GM12864 (cell line): ENCODE results near the gene RAG2.
A peak's percentile ranks its signal among the peaks of the same experiment; 100 is the strongest.

Source experiments
- DNase-seq: peaks from one replicate; pipeline ENCODE4 v3.0.0-alpha.2; 2011; ENCODE audit warnings: low read depth
- H3K4me3 ChIP-seq: 2 replicates; pipeline ENCODE4 v1.5.1; 2011; ENCODE audit warnings: mild to moderate bottlenecking, low read depth, low read length, control low read depth
- TF ChIP-seq, protein P1 (sequence below): IDR thresholded peaks from 2 replicates; pipeline ENCODE4 v1.5.1; 2011; ENCODE audit warnings: low read depth, mild to moderate bottlenecking, moderate library complexity, low read length, control low read depth, inconsistent platforms; ENCODE audit errors: missing control alignments

RAG2 gene

GRCh38 chr11:36601155-36601554 lies 3.1 kb upstream of the RAG2 start:
- no peak overlapping the region for H3K4me3 ChIP-seq
- TF ChIP-seq, protein P1, sequence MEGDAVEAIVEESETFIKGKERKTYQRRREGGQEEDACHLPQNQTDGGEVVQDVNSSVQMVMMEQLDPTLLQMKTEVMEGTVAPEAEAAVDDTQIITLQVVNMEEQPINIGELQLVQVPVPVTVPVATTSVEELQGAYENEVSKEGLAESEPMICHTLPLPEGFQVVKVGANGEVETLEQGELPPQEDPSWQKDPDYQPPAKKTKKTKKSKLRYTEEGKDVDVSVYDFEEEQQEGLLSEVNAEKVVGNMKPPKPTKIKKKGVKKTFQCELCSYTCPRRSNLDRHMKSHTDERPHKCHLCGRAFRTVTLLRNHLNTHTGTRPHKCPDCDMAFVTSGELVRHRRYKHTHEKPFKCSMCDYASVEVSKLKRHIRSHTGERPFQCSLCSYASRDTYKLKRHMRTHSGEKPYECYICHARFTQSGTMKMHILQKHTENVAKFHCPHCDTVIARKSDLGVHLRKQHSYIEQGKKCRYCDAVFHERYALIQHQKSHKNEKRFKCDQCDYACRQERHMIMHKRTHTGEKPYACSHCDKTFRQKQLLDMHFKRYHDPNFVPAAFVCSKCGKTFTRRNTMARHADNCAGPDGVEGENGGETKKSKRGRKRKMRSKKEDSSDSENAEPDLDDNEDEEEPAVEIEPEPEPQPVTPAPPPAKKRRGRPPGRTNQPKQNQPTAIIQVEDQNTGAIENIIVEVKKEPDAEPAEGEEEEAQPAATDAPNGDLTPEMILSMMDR, result no peak
- no peak for DNase-seq

GRCh38 chr11:36600180-36600579 lies 2.1 kb upstream of the RAG2 start:
- no peak for DNase-seq
- no peak overlapping the region for H3K4me3 ChIP-seq
- TF ChIP-seq, protein P1, result no peak

DNA sequence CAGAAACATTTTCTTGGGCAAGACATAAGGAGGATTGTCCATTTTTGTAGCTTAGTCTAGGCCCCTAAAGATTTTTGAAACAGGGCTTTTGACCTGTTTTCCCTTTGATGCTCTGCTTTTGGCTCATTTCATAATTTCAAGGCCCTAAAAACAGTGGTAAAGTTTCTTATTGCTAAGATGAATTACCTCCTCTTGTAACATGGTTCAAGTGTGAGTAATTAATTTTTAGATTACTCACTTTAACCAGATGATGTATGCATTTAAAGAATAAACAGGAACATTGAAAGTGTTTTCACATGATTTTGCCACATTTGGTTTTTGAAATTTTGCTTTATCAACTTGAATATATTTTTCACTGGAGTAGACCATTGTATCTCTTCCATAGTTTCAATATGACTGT lies 1.2 kb downstream of the RAG2 start:
- TF ChIP-seq, protein P1, result no peak
- no peak overlapping the region for H3K4me3 ChIP-seq
- no peak for DNase-seq

DNA sequence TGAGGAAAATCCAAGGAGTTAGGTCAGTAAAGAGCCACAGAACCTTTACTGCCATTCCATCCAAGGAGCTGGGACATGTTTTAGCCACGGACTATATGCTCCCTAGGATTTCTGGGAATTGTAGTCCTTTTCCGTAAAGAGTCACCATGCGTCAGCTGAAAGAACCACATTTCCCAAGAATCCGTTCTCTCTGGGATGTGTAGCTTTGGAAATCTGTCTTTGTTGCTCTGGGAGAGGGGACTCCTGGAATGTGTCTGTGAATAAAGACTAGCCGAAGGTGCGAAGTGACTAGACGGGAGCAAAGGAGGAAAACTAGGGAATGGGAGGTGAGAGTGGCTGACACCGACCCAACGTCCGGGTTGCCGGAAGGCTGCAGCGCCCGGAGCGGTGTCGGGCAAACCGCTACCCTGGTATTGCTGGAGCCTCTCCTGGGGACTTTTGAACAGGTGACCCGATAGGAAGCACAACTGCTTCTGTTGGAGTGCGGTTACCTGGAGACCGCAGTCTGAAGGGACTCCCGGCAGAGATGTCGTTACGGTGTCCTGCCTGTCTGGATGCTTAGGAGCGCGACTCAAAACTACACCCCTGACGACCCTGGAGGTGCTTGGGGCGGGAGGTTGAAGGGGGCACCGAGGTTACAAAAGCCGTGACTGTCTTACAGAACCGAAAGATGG lies 3.6 kb downstream of the RAG2 start, which contains the start of gene IFTAP:
IFTAP (plus strand) TSS at position 187 of the 674 bp plus-strand sequence. CDS start 15,602 bp downstream, outside the sequence.
- peak within 1 kb of the TSS; percentile 54 for H3K4me3 ChIP-seq
- TF ChIP-seq, protein P1, result no peak
- DNase-seq, result peak; percentile 4

DNA sequence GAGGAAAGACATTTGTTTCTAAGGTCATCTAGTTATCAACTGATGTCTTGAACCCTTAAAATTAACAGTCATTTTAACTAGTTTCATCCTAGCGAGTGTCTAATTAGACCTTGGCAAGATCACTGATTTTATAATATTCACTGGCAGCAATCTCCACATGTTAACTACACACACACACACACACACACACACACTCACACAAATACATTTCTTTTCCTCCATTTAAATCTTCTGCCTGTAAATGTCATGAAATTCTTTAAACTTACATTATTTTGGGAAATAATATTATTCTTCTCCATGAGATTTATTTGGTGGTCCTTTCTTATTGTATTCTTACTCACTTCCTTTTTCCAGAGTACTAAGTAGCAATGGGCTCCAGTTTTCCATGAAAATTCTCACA lies 6.6 kb downstream of the RAG2 start:
- TF ChIP-seq, protein P1, result no peak
- H3K4me3 ChIP-seq, result no peak overlapping the region
- DNase-seq, result no peak

GRCh38 chr11:36590513-36590912 lies 7.5 kb downstream of the RAG2 start:
- no peak overlapping the region for H3K4me3 ChIP-seq
- TF ChIP-seq, protein P1, result no peak
- no peak for DNase-seq

GRCh38 chr11:36588099-36588498 lies 9.9 kb downstream of the RAG2 start:
- no peak overlapping the region for H3K4me3 ChIP-seq
- TF ChIP-seq, protein P1, result no peak
- no peak for DNase-seq
